Measurements from ENCODE around the gene CLIC3. TPM values are rescaled to one million over a fixed set of nuclear protein-coding genes. Genes with fewer than 3 reads are reported as not detected.

Gene CLIC3
- total RNA-seq, 1 experiment from 2014 or later: 6.2 TPM

GRCh38 chr9:137007816-137008270 lies 11.5 kb upstream of the CLIC3 start:
- no peak for TF ChIP-seq POLR2AphosphoS5 (IDR thresholded peaks at IDR 0.05; ENCODE audit: low read depth, low read length)
- TF ChIP-seq TCF7L2 (IDR thresholded peaks at IDR 0.05; ENCODE audit: low read depth, low read length): no peak
- TF ChIP-seq, protein P1, sequence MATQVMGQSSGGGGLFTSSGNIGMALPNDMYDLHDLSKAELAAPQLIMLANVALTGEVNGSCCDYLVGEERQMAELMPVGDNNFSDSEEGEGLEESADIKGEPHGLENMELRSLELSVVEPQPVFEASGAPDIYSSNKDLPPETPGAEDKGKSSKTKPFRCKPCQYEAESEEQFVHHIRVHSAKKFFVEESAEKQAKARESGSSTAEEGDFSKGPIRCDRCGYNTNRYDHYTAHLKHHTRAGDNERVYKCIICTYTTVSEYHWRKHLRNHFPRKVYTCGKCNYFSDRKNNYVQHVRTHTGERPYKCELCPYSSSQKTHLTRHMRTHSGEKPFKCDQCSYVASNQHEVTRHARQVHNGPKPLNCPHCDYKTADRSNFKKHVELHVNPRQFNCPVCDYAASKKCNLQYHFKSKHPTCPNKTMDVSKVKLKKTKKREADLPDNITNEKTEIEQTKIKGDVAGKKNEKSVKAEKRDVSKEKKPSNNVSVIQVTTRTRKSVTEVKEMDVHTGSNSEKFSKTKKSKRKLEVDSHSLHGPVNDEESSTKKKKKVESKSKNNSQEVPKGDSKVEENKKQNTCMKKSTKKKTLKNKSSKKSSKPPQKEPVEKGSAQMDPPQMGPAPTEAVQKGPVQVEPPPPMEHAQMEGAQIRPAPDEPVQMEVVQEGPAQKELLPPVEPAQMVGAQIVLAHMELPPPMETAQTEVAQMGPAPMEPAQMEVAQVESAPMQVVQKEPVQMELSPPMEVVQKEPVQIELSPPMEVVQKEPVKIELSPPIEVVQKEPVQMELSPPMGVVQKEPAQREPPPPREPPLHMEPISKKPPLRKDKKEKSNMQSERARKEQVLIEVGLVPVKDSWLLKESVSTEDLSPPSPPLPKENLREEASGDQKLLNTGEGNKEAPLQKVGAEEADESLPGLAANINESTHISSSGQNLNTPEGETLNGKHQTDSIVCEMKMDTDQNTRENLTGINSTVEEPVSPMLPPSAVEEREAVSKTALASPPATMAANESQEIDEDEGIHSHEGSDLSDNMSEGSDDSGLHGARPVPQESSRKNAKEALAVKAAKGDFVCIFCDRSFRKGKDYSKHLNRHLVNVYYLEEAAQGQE (IDR thresholded peaks at IDR 0.05; ENCODE audit: insufficient read depth in 1 of 2, low read depth in 2 of 2, low read length in 1 of 2): no peak
- no peak for TF ChIP-seq SIN3A (IDR thresholded peaks at IDR 0.05; ENCODE audit: borderline replicate concordance, insufficient read depth, low read depth, low read length)
- TF ChIP-seq CTCF (IDR thresholded peaks at IDR 0.05): no peak
- no peak for DNase-seq (ENCODE audit: low read depth, low spot score)
- Histone ChIP-seq H3K27me3 (ENCODE audit: control insufficient read depth, insufficient read depth, low read length) (no peaks in the 10 kb centered on the region), H3K27ac (ENCODE audit: low read length) (no peak overlapping the region), H3K36me3 (ENCODE audit: control insufficient read depth, insufficient read depth, low read length) (no peaks in the 10 kb centered on the region), H3K4me1 (ENCODE audit: control insufficient read depth, insufficient read depth, low read length) (no peaks in the 10 kb centered on the region), H3K4me3 (ENCODE audit: low read depth in 2 of 2, low read length in 2 of 2) (no peak overlapping the region), H3K9me3 (ENCODE audit: control insufficient read depth, insufficient read depth, low read depth, low read length) (no peaks in the 10 kb centered on the region)
- intact Hi-C loops (cut with micrococcal nuclease; ENCODE audit: unreplicated experiment) (no loop called here), in situ Hi-C loops (cut with HindIII; ENCODE audit: low pct_unique_long_range_greater_than_20kb, low sequenced_read_pairs) (no loop called here)
- peak; percentile 35; the same call in 1 of the 2 replicates for ATAC-seq
- BruUV-seq (replicated peaks): no TSS peak
- ChIA-PET POLR2A (no interaction called here), CTCF (no interaction called here)

- no peaks in the 10 kb centered on the region for H3K36me3 ChIP-seq (ENCODE audit: control insufficient read depth, insufficient read depth, low read length)
- ChIA-PET CTCF (interaction anchor here (0.6 kb wide), 1 partner anchor 47 kb away, joined by 7 read pairs; no protein-coding TSS in a partner anchor), POLR2A (no interaction called here)
Observed at GRCh38 chr9:137007108-137007815, 10.9 kb upstream of the CLIC3 start.

More at GRCh38 chr9:137007108-137007815, 10.9 kb upstream of the CLIC3 start:
- DNase-seq (ENCODE audit: low read depth, low spot score): no peak
- in situ Hi-C loops (cut with HindIII; ENCODE audit: low pct_unique_long_range_greater_than_20kb, low sequenced_read_pairs) (no loop called here), intact Hi-C loops (cut with micrococcal nuclease; ENCODE audit: unreplicated experiment) (no loop called here)
- H3K9me3 ChIP-seq (ENCODE audit: control insufficient read depth, insufficient read depth, low read depth, low read length): no peaks in the 10 kb centered on the region
- no peak overlapping the region for H3K4me3 ChIP-seq (ENCODE audit: low read depth in 2 of 2, low read length in 2 of 2)
- no peaks in the 10 kb centered on the region for H3K4me1 ChIP-seq (ENCODE audit: control insufficient read depth, insufficient read depth, low read length)
- no peak overlapping the region for H3K27ac ChIP-seq (ENCODE audit: low read length)
- H3K27me3 ChIP-seq (ENCODE audit: control insufficient read depth, insufficient read depth, low read length): no peaks in the 10 kb centered on the region
- ATAC-seq: peak; percentile 63
- BruUV-seq (replicated peaks): no TSS peak
- TF ChIP-seq SIN3A (IDR thresholded peaks at IDR 0.05; ENCODE audit: borderline replicate concordance, insufficient read depth, low read depth, low read length) (no peak), POLR2AphosphoS5 (IDR thresholded peaks at IDR 0.05; ENCODE audit: low read depth, low read length) (no peak), CTCF (IDR thresholded peaks at IDR 0.05) (no peak), TCF7L2 (IDR thresholded peaks at IDR 0.05; ENCODE audit: low read depth, low read length) (no peak)
- TF ChIP-seq, protein P1 (IDR thresholded peaks at IDR 0.05; ENCODE audit: insufficient read depth in 1 of 2, low read depth in 2 of 2, low read length in 1 of 2): no peak
